ENCODE results near the gene ACSM3.

Gene ACSM3

DNA sequence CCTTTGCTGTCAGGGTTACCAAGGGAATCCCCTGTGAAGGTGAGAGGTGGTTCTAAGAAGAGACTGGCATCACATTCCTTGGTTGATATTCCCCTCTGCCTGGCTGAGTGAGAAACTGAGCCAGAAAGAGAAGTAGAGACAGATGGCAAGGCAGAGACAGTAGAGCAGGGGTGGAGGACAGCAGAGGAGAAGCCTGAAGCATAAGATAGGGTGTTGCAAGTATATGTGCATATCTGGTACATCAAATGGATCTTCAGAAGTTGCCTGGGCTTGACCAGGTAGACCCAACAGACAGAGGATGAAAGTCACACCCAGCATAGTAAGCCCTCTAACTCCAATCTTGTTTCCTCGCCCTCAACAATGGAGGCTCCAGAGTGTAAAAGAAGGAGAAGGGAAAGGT is 14.3 kb upstream of the ACSM3 start:
- 0 out of 2 replicates have a peak, but pooled peaks cover 7% of the 10 kb centered on the region for H3K9me3 ChIP-seq (ENCODE audit: insufficient read depth, low read length)
- H2AFZ ChIP-seq (ENCODE audit: low read depth, low read length, severe bottlenecking) = no peak overlapping the region
- no peak overlapping the region for H3K4me2 ChIP-seq (ENCODE audit: low read depth, low read length, poor library complexity, severe bottlenecking)
- H3K27ac ChIP-seq (ENCODE audit: low read depth, low read length) = no peak overlapping the region
- no peaks in the 10 kb centered on the region for H3K36me3 ChIP-seq (ENCODE audit: low read length)
- 0 out of 2 replicates have a peak, but pooled peaks cover 3% of the 10 kb centered on the region for H3K27me3 ChIP-seq (ENCODE audit: low read length)
- TF ChIP-seq, protein P1, sequence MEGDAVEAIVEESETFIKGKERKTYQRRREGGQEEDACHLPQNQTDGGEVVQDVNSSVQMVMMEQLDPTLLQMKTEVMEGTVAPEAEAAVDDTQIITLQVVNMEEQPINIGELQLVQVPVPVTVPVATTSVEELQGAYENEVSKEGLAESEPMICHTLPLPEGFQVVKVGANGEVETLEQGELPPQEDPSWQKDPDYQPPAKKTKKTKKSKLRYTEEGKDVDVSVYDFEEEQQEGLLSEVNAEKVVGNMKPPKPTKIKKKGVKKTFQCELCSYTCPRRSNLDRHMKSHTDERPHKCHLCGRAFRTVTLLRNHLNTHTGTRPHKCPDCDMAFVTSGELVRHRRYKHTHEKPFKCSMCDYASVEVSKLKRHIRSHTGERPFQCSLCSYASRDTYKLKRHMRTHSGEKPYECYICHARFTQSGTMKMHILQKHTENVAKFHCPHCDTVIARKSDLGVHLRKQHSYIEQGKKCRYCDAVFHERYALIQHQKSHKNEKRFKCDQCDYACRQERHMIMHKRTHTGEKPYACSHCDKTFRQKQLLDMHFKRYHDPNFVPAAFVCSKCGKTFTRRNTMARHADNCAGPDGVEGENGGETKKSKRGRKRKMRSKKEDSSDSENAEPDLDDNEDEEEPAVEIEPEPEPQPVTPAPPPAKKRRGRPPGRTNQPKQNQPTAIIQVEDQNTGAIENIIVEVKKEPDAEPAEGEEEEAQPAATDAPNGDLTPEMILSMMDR (IDR thresholded peaks at IDR 0.05; ENCODE audit: insufficient read depth, low read length, poor library complexity, severe bottlenecking) = no peak
- H4K20me1 ChIP-seq (ENCODE audit: low read depth, low read length) = no peaks in the 10 kb centered on the region
- no peaks in the 10 kb centered on the region for H3F3A ChIP-seq (ENCODE audit: insufficient read depth)
- no peak overlapping the region for H3K9ac ChIP-seq (ENCODE audit: low read length)
- no peak overlapping the region for H3K4me3 ChIP-seq (ENCODE audit: insufficient read depth, low read length, poor library complexity, severe bottlenecking)
- H3K79me2 ChIP-seq (ENCODE audit: insufficient read depth, low read length) = no peaks in the 10 kb centered on the region
- no peaks in the 10 kb centered on the region for H3K9me2 ChIP-seq (replicated peaks; ENCODE audit: insufficient read depth, low read length)

DNA sequence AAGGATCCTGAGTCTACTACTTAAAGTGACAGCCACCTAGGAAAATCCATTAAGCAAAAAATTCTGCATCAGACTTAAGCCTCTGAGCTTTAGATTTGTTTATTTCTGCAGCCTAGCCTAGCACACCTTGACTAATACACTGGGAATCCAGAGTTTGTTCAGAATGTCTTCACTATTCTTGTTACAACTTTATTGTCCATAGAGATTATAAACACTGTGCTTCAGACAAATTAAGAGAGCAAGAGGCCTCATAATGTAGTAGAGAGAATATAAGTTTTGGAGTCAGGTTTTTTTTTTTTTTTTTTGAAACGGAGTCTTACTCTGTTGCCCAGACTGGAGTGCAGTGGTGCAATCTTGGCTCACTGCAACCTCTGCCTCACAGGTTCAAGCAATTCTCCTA is 13.3 kb upstream of the ACSM3 start:
- Histone ChIP-seq H3K79me2 (ENCODE audit: insufficient read depth, low read length) (no peaks in the 10 kb centered on the region), H3K27ac (ENCODE audit: low read depth, low read length) (no peak overlapping the region), H3K4me3 (ENCODE audit: insufficient read depth, low read length, poor library complexity, severe bottlenecking) (no peak overlapping the region), H2AFZ (ENCODE audit: low read depth, low read length, severe bottlenecking) (no peak overlapping the region), H3K9me2 (replicated peaks; ENCODE audit: insufficient read depth, low read length) (no peaks in the 10 kb centered on the region), H3K4me2 (ENCODE audit: low read depth, low read length, poor library complexity, severe bottlenecking) (no peak overlapping the region), H4K20me1 (ENCODE audit: low read depth, low read length) (no peaks in the 10 kb centered on the region), H3K36me3 (ENCODE audit: low read length) (no peaks in the 10 kb centered on the region), H3F3A (ENCODE audit: insufficient read depth) (no peaks in the 10 kb centered on the region), H3K9me3 (ENCODE audit: insufficient read depth, low read length) (0 out of 2 replicates have a peak, but pooled peaks cover 7% of the 10 kb centered on the region), H3K27me3 (ENCODE audit: low read length) (0 out of 2 replicates have a peak, but pooled peaks cover 3% of the 10 kb centered on the region), H3K9ac (ENCODE audit: low read length) (no peak overlapping the region)
- TF ChIP-seq EZH2phosphoT487 (conservative IDR thresholded peaks at IDR 0.05; ENCODE audit: low read length) = no peak
- TF ChIP-seq, protein P1 (IDR thresholded peaks at IDR 0.05; ENCODE audit: insufficient read depth, low read length, poor library complexity, severe bottlenecking) = no peak

DNA sequence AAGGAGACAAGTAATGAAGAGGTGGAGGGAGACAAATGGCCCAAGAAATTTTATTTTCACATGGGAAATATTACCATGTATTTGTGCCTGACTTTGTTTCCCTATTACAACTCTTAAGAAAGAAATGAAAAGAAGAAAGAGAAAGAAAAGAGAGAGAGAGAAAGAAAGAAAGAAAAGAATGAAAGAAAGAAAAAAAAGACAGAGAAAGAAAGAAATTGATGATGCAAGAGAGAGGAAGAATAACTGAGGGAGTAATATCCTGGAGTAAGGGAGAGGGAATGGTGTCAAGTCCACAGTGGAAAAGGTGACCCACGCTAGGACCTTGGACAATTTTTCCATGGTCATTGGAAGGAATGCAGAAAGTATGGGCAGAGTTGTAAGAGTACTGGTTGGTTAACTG is 10.1 kb upstream of the ACSM3 start:
- H3K27ac ChIP-seq (ENCODE audit: low read depth, low read length) = no peak overlapping the region
- H2AFZ ChIP-seq (ENCODE audit: low read depth, low read length, severe bottlenecking) = no peak overlapping the region
- H3K4me3 ChIP-seq (ENCODE audit: insufficient read depth, low read length, poor library complexity, severe bottlenecking) = no peak overlapping the region
- TF ChIP-seq, protein P1 (IDR thresholded peaks at IDR 0.05; ENCODE audit: insufficient read depth, low read length, poor library complexity, severe bottlenecking) = no peak
- no peak for TF ChIP-seq EZH2phosphoT487 (conservative IDR thresholded peaks at IDR 0.05; ENCODE audit: low read length)
- no peaks in the 10 kb centered on the region for H3K36me3 ChIP-seq (ENCODE audit: low read length)
- H4K20me1 ChIP-seq (ENCODE audit: low read depth, low read length) = no peaks in the 10 kb centered on the region
- H3K9ac ChIP-seq (ENCODE audit: low read length) = no peak overlapping the region
- H3F3A ChIP-seq (ENCODE audit: insufficient read depth) = no peaks in the 10 kb centered on the region
- H3K4me2 ChIP-seq (ENCODE audit: low read depth, low read length, poor library complexity, severe bottlenecking) = no peak overlapping the region
- 0 out of 2 replicates have a peak, but pooled peaks cover 3% of the 10 kb centered on the region for H3K27me3 ChIP-seq (ENCODE audit: low read length)
- no peaks in the 10 kb centered on the region for H3K9me3 ChIP-seq (ENCODE audit: insufficient read depth, low read length)
- H3K9me2 ChIP-seq (replicated peaks; ENCODE audit: insufficient read depth, low read length) = no peaks in the 10 kb centered on the region
- H3K79me2 ChIP-seq (ENCODE audit: insufficient read depth, low read length) = no peaks in the 10 kb centered on the region
